Liver (tissue), 5 donors: ENCODE results near the gene PLA2G15. TPM values are rescaled to one million over a fixed set of nuclear protein-coding genes. Genes with fewer than 3 reads are reported as not detected.

ENCODE experiments used
- polyA plus RNA-seq, 2 donors: library from polyadenylated mRNA; stranded (reverse) in 1 of 2; unstranded in 1 of 2; fragments of 200-250 nt in 1 of 2; fragments of >200 nt in 1 of 2; fragmentation: Nextera tagmentation in 1 of 2; extraction: Ambion mirVana in 1 of 2; gene quantifications; one replicate each; pipeline versions ENCODE4 v1.2.1 to v1.2.3, GENCODE V29; 2013 to 2015
- small RNA-seq: library from RNA; depleted of rRNA; stranded (forward); fragments of <200 nt; gene quantifications from one replicate; pipeline ENCODE3, GENCODE V24; 2014
- total RNA-seq, 2 donors: library from RNA; depleted of rRNA; stranded (reverse); fragments of >200 nt; gene quantifications; one replicate each; pipeline ENCODE4 v1.2.3, GENCODE V29; 2014
- donor health status: healthy.
- donor health status: healthy.
- donor health status: healthy.

The PLA2G15 gene
- total and polyA plus RNA-seq, 4 donors, result 4.5 to 19.8 (median 15.1) TPM

Small RNA genes within 50 kb of the gene (small RNA-seq; reads per million reads assigned to genes)
- not detected for gene RNU6-1262P

Other genes with a start within 250 kb of the PLA2G15 start
- 1 to 10 TPM; 1.9 to 2.4 TPM for gene DPEP2, start 245.9 kb upstream of the PLA2G15 start, total RNA-seq
- 1 to 10 TPM; 1.4 to 1.9 TPM for gene DPEP2, start 245.9 kb upstream of the PLA2G15 start, polyA plus RNA-seq
- not detected for gene DPEP2NB, start 229.5 kb upstream of the PLA2G15 start, total RNA-seq
- not detected for gene DPEP2NB, start 229.5 kb upstream of the PLA2G15 start, polyA plus RNA-seq
- 1 to 10 TPM; 7.6 to 8.4 TPM for gene DDX28, start 222.1 kb upstream of the PLA2G15 start, total RNA-seq
- gene DDX28, start 222.1 kb upstream of the PLA2G15 start, polyA plus RNA-seq, result 10 to 100 TPM in 1 of 2 donors, 1 to 10 TPM in 1; 8.4 to 11.6 TPM
- 10 to 100 TPM in 1 of 2 donors, 1 to 10 TPM in 1; 7.2 to 10.7 TPM for gene DUS2, start 222.1 kb upstream of the PLA2G15 start, total RNA-seq
- 1 to 10 TPM; 6.9 to 8.6 TPM for gene DUS2, start 222.1 kb upstream of the PLA2G15 start, polyA plus RNA-seq
- 10 to 100 TPM; 20.9 to 21.2 TPM for gene NFATC3, start 160.0 kb upstream of the PLA2G15 start, total RNA-seq
- 10 to 100 TPM in 1 of 2 donors, 1 to 10 TPM in 1; 9.7 to 12.6 TPM for gene NFATC3, start 160.0 kb upstream of the PLA2G15 start, polyA plus RNA-seq
- gene ESRP2, start 9.2 kb upstream of the PLA2G15 start, total RNA-seq, result 10 to 100 TPM; 21.0 to 84.8 TPM
- gene ESRP2, start 9.2 kb upstream of the PLA2G15 start, polyA plus RNA-seq, result 10 to 100 TPM; 41.6 to 49.8 TPM
- 1 to 10 TPM; 2.5 to 4.9 TPM for gene SLC7A6, start 19.2 kb downstream of the PLA2G15 start, total RNA-seq
- gene SLC7A6, start 19.2 kb downstream of the PLA2G15 start, polyA plus RNA-seq, result 1 to 10 TPM; 1.2 to 1.3 TPM
- gene SLC7A6OS, start 65.6 kb downstream of the PLA2G15 start, total RNA-seq, result 1 to 10 TPM; 6.2 to 8.3 TPM
- 1 to 10 TPM; 2.6 to 4.8 TPM for gene SLC7A6OS, start 65.6 kb downstream of the PLA2G15 start, polyA plus RNA-seq
- gene PRMT7, start 65.6 kb downstream of the PLA2G15 start, total RNA-seq, result 10 to 100 TPM; 20.6 to 31.5 TPM
- 10 to 100 TPM; 10.7 to 14.4 TPM for gene PRMT7, start 65.6 kb downstream of the PLA2G15 start, polyA plus RNA-seq
- 10 to 100 TPM in 1 of 2 donors, under 1 TPM in 1; 0.33 to 10.6 TPM for gene SMPD3, start 203.1 kb downstream of the PLA2G15 start, total RNA-seq
- gene SMPD3, start 203.1 kb downstream of the PLA2G15 start, polyA plus RNA-seq, result 1 to 10 TPM in 1 of 2 donors, under 1 TPM in 1; 0.92 to 4.6 TPM